Measurements from ENCODE around the gene NLRP9. TPM values are rescaled to one million over a fixed set of nuclear protein-coding genes. Genes with fewer than 3 reads are reported as not detected.

The NLRP9 gene
- total and polyA plus RNA-seq, 7 experiments from 2014 or later, result not detected

- DNase-seq (no peak), ATAC-seq (no peak)
- no peaks in the 10 kb centered on the region for H3K27me3 ChIP-seq (ENCODE audit: control insufficient read depth in 2 of 2, insufficient read depth in 2 of 2, low read length in 2 of 2)
- Mint-ChIP-seq H3K4me3 (no peak overlapping the region), H3K27ac (no peak overlapping the region), H3K4me1 (peaks cover 0 to 18% (median 7%) of the 10 kb centered on the region in 7 donors), H3K27me3 (no peaks in the 10 kb centered on the region), H3K36me3 (peaks cover 0 to 14% (median 2%) of the 10 kb centered on the region in 5 donors), H3K9me3 (no peaks in the 10 kb centered on the region)
- ChIA-PET POLR2A (no interaction called here), CTCF (no interaction called here)
- H3K4me3 ChIP-seq (ENCODE audit: low read length), result no peak overlapping the region
- intact Hi-C loops (cut with micrococcal nuclease), result no loop called here
- no peak overlapping the region for H3K27ac ChIP-seq (ENCODE audit: low read depth, low read length)
- no peaks in the 10 kb centered on the region for H3K9me3 ChIP-seq (ENCODE audit: control insufficient read depth in 2 of 3, low read length in 3 of 3)
- peaks cover 0 to 100% (median 19%) of the 10 kb centered on the region in 3 experiments for H3K36me3 ChIP-seq (ENCODE audit: control insufficient read depth in 2 of 3, insufficient read depth in 3 of 3, low read length in 3 of 3)
- no peaks in the 10 kb centered on the region for H3K4me1 ChIP-seq (ENCODE audit: control insufficient read depth in 2 of 2, insufficient read depth in 2 of 2, low read length in 2 of 2)
These were observed 48.6 kb downstream of the NLRP9 start for GRCh38 chr19:55689411-55690108.

DNA sequence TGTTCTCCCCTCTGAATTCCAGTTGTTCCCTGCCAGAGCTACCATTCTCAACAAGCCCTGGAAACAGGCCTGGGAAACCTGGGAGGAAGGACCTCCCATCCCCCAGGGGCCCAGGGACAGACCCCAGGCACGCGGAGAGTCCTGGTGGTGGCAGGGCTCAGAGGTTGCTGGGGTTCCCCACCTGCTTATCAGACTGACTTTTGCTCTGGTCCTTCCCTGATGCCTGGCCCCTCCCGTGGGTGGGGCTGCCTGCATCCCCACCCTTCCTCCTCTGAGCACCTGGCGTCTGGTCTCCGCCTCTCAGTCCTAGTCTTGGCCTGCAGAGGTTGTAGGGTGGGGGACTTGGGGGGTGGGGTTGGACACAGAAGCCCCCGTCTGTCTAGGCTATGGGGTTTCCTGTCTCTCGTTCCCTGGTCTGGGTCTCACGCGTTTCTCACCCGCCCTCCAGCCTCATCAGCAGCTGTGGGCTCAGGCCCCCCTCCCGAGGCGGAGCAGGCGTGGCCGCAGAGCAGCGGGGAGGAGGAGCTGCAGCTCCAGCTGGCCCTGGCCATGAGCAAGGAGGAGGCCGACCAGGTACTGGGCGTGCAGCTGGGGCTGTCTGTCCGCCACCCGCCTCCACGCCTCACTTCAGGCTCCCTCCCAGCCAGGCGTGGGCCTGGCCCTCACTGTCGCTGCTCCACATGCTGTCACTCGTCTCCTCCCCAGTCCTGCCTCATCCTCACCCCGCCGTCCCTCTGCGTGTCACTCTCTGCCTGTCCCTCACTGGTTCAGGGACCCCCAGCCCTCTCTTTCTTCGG is 49.6 kb downstream of the NLRP9 start:
- CTCF ChIA-PET, result no interaction called here
- Histone ChIP-seq H3K27me3 (ENCODE audit: control insufficient read depth in 2 of 2, insufficient read depth in 2 of 2, low read length in 2 of 2) (no peaks in the 10 kb centered on the region), H3K4me1 (ENCODE audit: control insufficient read depth in 2 of 2, insufficient read depth in 2 of 2, low read length in 2 of 2) (no peaks in the 10 kb centered on the region), H3K36me3 (ENCODE audit: control insufficient read depth in 2 of 3, insufficient read depth in 3 of 3, low read length in 3 of 3) (peaks cover 0 to 100% (median 19%) of the 10 kb centered on the region in 3 experiments), H3K9me3 (ENCODE audit: control insufficient read depth in 2 of 3, low read length in 3 of 3) (no peaks in the 10 kb centered on the region), H3K4me3 (ENCODE audit: low read length) (no peak overlapping the region), H3K27ac (ENCODE audit: low read depth, low read length) (no peak overlapping the region)
- DNase-seq, result no peak
- peak overlapping the region in 1 of 9 donors; percentile 59 for H3K27ac Mint-ChIP-seq
- POLR2A ChIA-PET, result no interaction called here
- no peaks in the 10 kb centered on the region for H3K27me3 Mint-ChIP-seq
- intact Hi-C loops (cut with micrococcal nuclease), result no loop called here
- H3K36me3 Mint-ChIP-seq, result peaks cover 0 to 17% (median 2%) of the 10 kb centered on the region in 5 donors
- peaks cover 0 to 18% (median 8%) of the 10 kb centered on the region in 7 donors for H3K4me1 Mint-ChIP-seq
- no peak overlapping the region for H3K4me3 Mint-ChIP-seq
- ATAC-seq, result no peak
- no peaks in the 10 kb centered on the region for H3K9me3 Mint-ChIP-seq

DNA sequence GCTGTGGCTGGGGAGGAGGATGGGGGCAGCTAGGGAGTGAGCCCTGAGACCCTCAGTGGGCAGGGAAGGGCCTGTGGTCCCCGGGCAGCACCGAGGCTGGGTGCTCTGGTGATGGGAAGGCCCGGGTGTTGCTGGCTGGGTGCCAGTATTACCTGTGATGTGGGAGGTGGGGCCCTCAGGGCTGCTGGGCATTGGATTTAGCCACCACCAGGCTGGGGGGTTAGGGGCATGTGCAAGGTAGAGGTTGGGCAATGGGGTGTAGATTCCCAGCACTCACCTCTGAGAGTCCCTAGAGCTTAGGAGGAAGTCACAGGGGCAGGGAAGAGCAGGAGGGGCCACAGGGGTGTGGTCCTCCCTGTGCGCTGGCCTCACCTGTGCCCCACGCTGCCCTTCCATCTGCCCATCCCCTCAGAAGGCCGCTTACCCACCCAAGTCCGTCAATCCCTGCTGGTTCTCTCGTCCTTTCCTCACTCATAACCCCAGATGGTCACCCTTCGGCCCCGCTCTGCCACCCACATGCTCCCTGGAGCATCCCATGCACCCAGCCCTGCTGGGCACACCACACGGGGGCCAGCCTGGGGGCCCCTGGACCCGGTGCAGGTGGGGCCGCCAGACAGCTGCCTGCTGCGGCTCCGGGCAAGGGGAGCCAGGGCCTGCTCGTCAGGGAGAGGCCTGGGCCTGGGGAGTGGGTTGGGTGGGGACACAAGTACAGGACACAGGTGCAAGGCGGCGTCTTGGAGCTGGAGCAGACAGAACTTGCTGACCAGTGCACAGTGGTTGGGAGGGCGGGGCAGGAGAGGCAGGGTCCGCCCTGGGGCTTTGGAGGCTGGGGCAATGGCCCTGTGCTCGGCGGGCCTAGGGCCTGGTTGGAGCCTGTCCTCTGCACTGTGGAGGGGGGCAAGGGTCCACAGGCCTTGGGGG is 50.7 kb downstream of the NLRP9 start:
- ChIA-PET CTCF (no interaction called here), POLR2A (no interaction called here)
- intact Hi-C loops (cut with micrococcal nuclease), result no loop called here
- Histone ChIP-seq H3K27me3 (ENCODE audit: control insufficient read depth in 2 of 2, insufficient read depth in 2 of 2, low read length in 2 of 2) (no peaks in the 10 kb centered on the region), H3K36me3 (ENCODE audit: control insufficient read depth in 2 of 3, insufficient read depth in 3 of 3, low read length in 3 of 3) (peaks cover 0 to 95% (median 19%) of the 10 kb centered on the region in 3 experiments), H3K9me3 (ENCODE audit: control insufficient read depth in 2 of 3, low read length in 3 of 3) (no peaks in the 10 kb centered on the region), H3K4me3 (ENCODE audit: low read length) (no peak overlapping the region), H3K4me1 (ENCODE audit: control insufficient read depth in 2 of 2, insufficient read depth in 2 of 2, low read length in 2 of 2) (no peaks in the 10 kb centered on the region), H3K27ac (ENCODE audit: low read depth, low read length) (no peak overlapping the region)
- Mint-ChIP-seq H3K36me3 (peaks cover 0 to 13% (median 2%) of the 10 kb centered on the region in 5 donors), H3K27me3 (no peaks in the 10 kb centered on the region), H3K4me1 (peaks cover 0 to 18% (median 9%) of the 10 kb centered on the region in 7 donors), H3K4me3 (no peak overlapping the region), H3K27ac (peak overlapping the region in 3 of 9 donors; percentile 8 to 30 (median 19)), H3K9me3 (no peaks in the 10 kb centered on the region)
- ATAC-seq, result no peak
- DNase-seq, result no peak

DNA sequence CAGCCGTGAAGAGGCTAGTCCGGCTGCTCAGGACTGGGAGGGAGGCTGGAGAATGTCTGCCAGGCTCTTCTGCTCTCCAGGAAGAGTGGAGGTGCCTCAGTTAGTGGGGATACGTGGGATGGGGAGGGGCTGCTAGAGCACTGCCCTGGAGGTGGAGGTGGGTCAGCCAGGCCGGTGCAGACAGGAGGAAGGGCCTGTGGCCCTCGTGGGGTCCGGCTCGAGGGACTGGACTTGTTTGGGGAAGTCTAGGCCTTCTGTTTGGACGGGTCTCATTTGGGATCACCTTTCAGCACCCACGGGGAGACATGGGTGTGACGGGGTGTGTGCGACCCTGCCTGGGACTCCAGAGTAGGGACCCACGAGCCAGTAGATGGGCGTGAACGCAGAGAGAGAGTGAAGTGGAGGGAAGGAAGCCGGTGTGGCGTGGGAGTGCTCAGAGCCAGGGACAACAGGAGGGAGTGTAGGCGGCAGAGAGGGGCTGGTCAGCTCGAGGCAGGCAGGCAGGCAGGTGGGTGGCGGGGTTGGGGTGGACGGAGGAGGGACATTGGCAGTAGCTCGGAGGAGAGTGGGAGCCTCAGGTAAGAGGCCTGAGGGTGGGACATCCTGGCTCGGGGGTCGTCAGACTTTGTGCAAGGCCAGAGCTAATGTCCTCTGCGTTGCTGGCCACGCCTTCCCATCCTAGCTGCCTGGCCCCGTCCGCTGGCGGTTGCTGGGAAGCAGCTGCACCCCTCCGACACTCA is 51.7 kb downstream of the NLRP9 start:
- no peaks in the 10 kb centered on the region for H3K27me3 ChIP-seq (ENCODE audit: control insufficient read depth in 2 of 2, insufficient read depth in 2 of 2, low read length in 2 of 2)
- H3K27ac ChIP-seq (ENCODE audit: low read depth, low read length), result no peak overlapping the region
- no peak overlapping the region for H3K4me3 ChIP-seq (ENCODE audit: low read length)
- ATAC-seq (no peak), DNase-seq (no peak)
- Mint-ChIP-seq H3K9me3 (no peaks in the 10 kb centered on the region), H3K27ac (peak overlapping the region in 1 of 9 donors; percentile 22), H3K4me1 (peaks cover 0 to 21% (median 9%) of the 10 kb centered on the region in 7 donors), H3K36me3 (peaks cover 0 to 13% (median 2%) of the 10 kb centered on the region in 5 donors), H3K27me3 (no peaks in the 10 kb centered on the region), H3K4me3 (no peak overlapping the region)
- POLR2A ChIA-PET, result no interaction called here
- H3K36me3 ChIP-seq (ENCODE audit: control insufficient read depth in 2 of 3, insufficient read depth in 3 of 3, low read length in 3 of 3), result peaks cover 0 to 93% (median 19%) of the 10 kb centered on the region in 3 experiments
- intact Hi-C loops (cut with micrococcal nuclease), result no loop called here
- H3K9me3 ChIP-seq (ENCODE audit: control insufficient read depth in 2 of 3, low read length in 3 of 3), result no peaks in the 10 kb centered on the region
- CTCF ChIA-PET, result no interaction called here
- no peaks in the 10 kb centered on the region for H3K4me1 ChIP-seq (ENCODE audit: control insufficient read depth in 2 of 2, insufficient read depth in 2 of 2, low read length in 2 of 2)

- ChIA-PET POLR2A (no interaction called here), CTCF (no interaction called here)
- no peaks in the 10 kb centered on the region for H3K27me3 Mint-ChIP-seq
- Histone ChIP-seq H3K36me3 (ENCODE audit: control insufficient read depth in 2 of 3, insufficient read depth in 3 of 3, low read length in 3 of 3) (peaks cover 0 to 93% (median 16%) of the 10 kb centered on the region in 3 experiments), H3K27ac (ENCODE audit: low read depth, low read length) (no peak overlapping the region), H3K27me3 (ENCODE audit: control insufficient read depth in 2 of 2, insufficient read depth in 2 of 2, low read length in 2 of 2) (no peaks in the 10 kb centered on the region), H3K9me3 (ENCODE audit: control insufficient read depth in 2 of 3, low read length in 3 of 3) (no peaks in the 10 kb centered on the region), H3K4me3 (ENCODE audit: low read length) (no peak overlapping the region), H3K4me1 (ENCODE audit: control insufficient read depth in 2 of 2, insufficient read depth in 2 of 2, low read length in 2 of 2) (no peaks in the 10 kb centered on the region)
- DNase-seq (no peak), ATAC-seq (no peak)
- peaks cover 0 to 13% (median 3%) of the 10 kb centered on the region in 5 donors for H3K36me3 Mint-ChIP-seq
- H3K4me1 Mint-ChIP-seq, result peaks cover 0 to 21% (median 11%) of the 10 kb centered on the region in 7 donors
- H3K9me3 Mint-ChIP-seq, result no peaks in the 10 kb centered on the region
- H3K27ac Mint-ChIP-seq, result no peak overlapping the region
- intact Hi-C loops (cut with micrococcal nuclease), result no loop called here
- no peak overlapping the region for H3K4me3 Mint-ChIP-seq
These were observed 52.4 kb downstream of the NLRP9 start for GRCh38 chr19:55685776-55686175.

Data from naive thymus-derived CD4-positive, alpha-beta T cell (primary cell).